GM19238 (cell line): ENCODE results near the gene SORBS1.
A peak's percentile ranks its signal among the peaks of the same experiment; 100 is the strongest.

Experiments
- DNase-seq: peaks from one replicate; pipeline ENCODE4 v3.0.0; 2011; ENCODE audit warnings: low spot score; ENCODE audit not compliant: insufficient read length

Gene SORBS1

GRCh38 chr10:95566136-95566535 lies 5.0 kb upstream of the SORBS1 start:
- no peak for DNase-seq

- DNase-seq: no peak
Observed at GRCh38 chr10:95565336-95565735, 4.2 kb upstream of the SORBS1 start.

- no peak for DNase-seq
Observed at GRCh38 chr10:95564291-95564690, 3.1 kb upstream of the SORBS1 start.

- no peak for DNase-seq
Observed at GRCh38 chr10:95562341-95562965, 1.3 kb upstream of the SORBS1 start.

GRCh38 chr10:95561864-95562177 lies 650 bp upstream of the SORBS1 start:
- no peak for DNase-seq

- peak; percentile 43 for DNase-seq
Observed at GRCh38 chr10:95560278-95561176, 644 bp downstream of the SORBS1 start.

- no peak for DNase-seq
Observed at GRCh38 chr10:95559896-95560277, 1.3 kb downstream of the SORBS1 start.

GRCh38 chr10:95559471-95559870 lies 1.7 kb downstream of the SORBS1 start:
- DNase-seq: no peak

- DNase-seq: no peak
Observed at GRCh38 chr10:95558593-95559320, 2.4 kb downstream of the SORBS1 start.

- DNase-seq: no peak
Observed at GRCh38 chr10:95556994-95557767, 4.0 kb downstream of the SORBS1 start.

GRCh38 chr10:95553674-95554073 lies 7.5 kb downstream of the SORBS1 start:
- no peak for DNase-seq

GRCh38 chr10:95552679-95553342 lies 8.4 kb downstream of the SORBS1 start:
- no peak for DNase-seq

GRCh38 chr10:95550073-95550672 lies 11.0 kb downstream of the SORBS1 start:
- DNase-seq: no peak

GRCh38 chr10:95547791-95548435 lies 13.3 kb downstream of the SORBS1 start:
- DNase-seq: no peak

- no peak for DNase-seq
Observed at GRCh38 chr10:95547197-95547596, 14.0 kb downstream of the SORBS1 start.

- DNase-seq: no peak
Observed at GRCh38 chr10:95545981-95546380, 15.2 kb downstream of the SORBS1 start.

- no peak for DNase-seq
Observed at GRCh38 chr10:95544783-95545500, 16.2 kb downstream of the SORBS1 start.

GRCh38 chr10:95543459-95543858 lies 17.7 kb downstream of the SORBS1 start:
- DNase-seq: no peak

GRCh38 chr10:95542761-95543160 lies 18.4 kb downstream of the SORBS1 start:
- DNase-seq: no peak
